SK-N-SH treated with all-trans-retinoic acid at 6 μM for 48 hours (cell line): ENCODE data around the gene PF4V1.

ENCODE experiments used
- ATAC-seq: fragments of 200-7000 bp; cut with Tn5 transposase; 3 replicates; pipeline ENCODE4 v1.9.1; 2020; ENCODE audit warnings: mild to moderate bottlenecking, moderate library complexity
- ARNTL ChIP-seq: fragments of 450-650 bp; formaldehyde crosslinking; IDR thresholded peaks from 2 replicates; pipeline ENCODE4 v1.5.0; 2020; ENCODE audit warnings: low read depth, mild to moderate bottlenecking, moderate library complexity, borderline replicate concordance
- CSDC2 ChIP-seq: fragments of 250-450 bp; sonication (Bioruptor Pico); IDR thresholded peaks from 2 replicates; pipeline ENCODE4 v1.5.0; 2020; ENCODE audit warnings: mild to moderate bottlenecking, moderate library complexity
- ESRRG ChIP-seq: fragments of 250-450 bp; sonication (Bioruptor Pico); IDR thresholded peaks from 2 replicates; pipeline ENCODE4 v1.6.1; 2021; ENCODE audit warnings: mild to moderate bottlenecking
- GLIS3 ChIP-seq: fragments of 250-450 bp; sonication (Bioruptor Pico); IDR thresholded peaks from 2 replicates; pipeline ENCODE4 v1.5.0; 2020; ENCODE audit warnings: mild to moderate bottlenecking, moderate library complexity
- ISL1 ChIP-seq: fragments of 250-450 bp; sonication (Bioruptor Pico); IDR thresholded peaks from 2 replicates; pipeline ENCODE4 v2.1.2; 2022; ENCODE audit warnings: mild to moderate bottlenecking, moderate library complexity
- OSR1 ChIP-seq: fragments of 250-450 bp; sonication (Bioruptor Pico); IDR thresholded peaks from 2 replicates; pipeline ENCODE4 v1.8.0; 2022; ENCODE audit warnings: moderate library complexity, mild to moderate bottlenecking, inconsistent platforms
- PPARA ChIP-seq: fragments of 250-450 bp; sonication (Bioruptor Pico); IDR thresholded peaks from 2 replicates; pipeline ENCODE4 v1.5.0; 2020; ENCODE audit warnings: mild to moderate bottlenecking, borderline replicate concordance
- TCF4 ChIP-seq: fragments of 250-450 bp; sonication (Bioruptor Pico); IDR thresholded peaks from 2 replicates; pipeline ENCODE4 v1.8.0; 2021; ENCODE audit warnings: mild to moderate bottlenecking, moderate library complexity, borderline replicate concordance
- TOX ChIP-seq: fragments of 250-450 bp; sonication (Bioruptor Pico); IDR thresholded peaks from 2 replicates; pipeline ENCODE4 v1.8.0; 2021; ENCODE audit warnings: mild to moderate bottlenecking, moderate library complexity, borderline replicate concordance
- ZC3H10 ChIP-seq: fragments of 250-450 bp; sonication (Bioruptor Pico); IDR thresholded peaks from 2 replicates; pipeline ENCODE4 v1.5.1; 2021; ENCODE audit warnings: mild to moderate bottlenecking, moderate library complexity
- ZFP3 ChIP-seq: fragments of 250-450 bp; sonication (Bioruptor Pico); IDR thresholded peaks from 2 replicates; pipeline ENCODE4 v1.5.0; 2020; ENCODE audit warnings: mild to moderate bottlenecking, moderate library complexity
- ZFP30 ChIP-seq: fragments of 450-650 bp; formaldehyde crosslinking; IDR thresholded peaks from 2 replicates; pipeline ENCODE4 v1.5.0; 2022; ENCODE audit warnings: mild to moderate bottlenecking, moderate library complexity
- ZNF565 ChIP-seq: fragments of 450-650 bp; formaldehyde crosslinking; conservative IDR thresholded peaks from 2 replicates; pipeline ENCODE4 v1.5.0; 2020; ENCODE audit warnings: low read depth, mild to moderate bottlenecking, moderate library complexity
- ZNF70 ChIP-seq: fragments of 450-650 bp; formaldehyde crosslinking; IDR thresholded peaks from 2 replicates; pipeline ENCODE4 v1.5.0; 2020; ENCODE audit warnings: mild to moderate bottlenecking, moderate library complexity
- ZNF8 ChIP-seq: fragments of 450-650 bp; formaldehyde crosslinking; IDR thresholded peaks from 2 replicates; pipeline ENCODE4 v1.5.0; 2020; ENCODE audit warnings: mild to moderate bottlenecking, moderate library complexity
- TF ChIP-seq, protein P1 (sequence below): fragments of 250-450 bp; sonication (Bioruptor Pico); IDR thresholded peaks from 2 replicates; pipeline ENCODE4 v1.8.0; 2021; ENCODE audit warnings: low read depth, mild to moderate bottlenecking, moderate library complexity, borderline replicate concordance
- TF ChIP-seq, protein P2 (sequence below): fragments of 250-450 bp; sonication (Bioruptor Pico); IDR thresholded peaks from 2 replicates; pipeline ENCODE4 v1.5.1; 2021; ENCODE audit warnings: mild to moderate bottlenecking, moderate library complexity
- TF ChIP-seq, protein P3 (sequence below): fragments of 250-450 bp; sonication (Bioruptor Pico); IDR thresholded peaks from 2 replicates; pipeline ENCODE4 v1.8.0; 2020; ENCODE audit warnings: mild to moderate bottlenecking, moderate library complexity, borderline replicate concordance
- TF ChIP-seq, protein P4 (sequence below): fragments of 250-450 bp; sonication (Bioruptor Pico); IDR thresholded peaks from 2 replicates; pipeline ENCODE4 v1.5.0; 2020; ENCODE audit warnings: mild to moderate bottlenecking, moderate library complexity

PF4V1 gene

GRCh38 chr4:73864365-73864764, 11.3 kb downstream of the PF4V1 start:
- TF ChIP-seq, protein P1, sequence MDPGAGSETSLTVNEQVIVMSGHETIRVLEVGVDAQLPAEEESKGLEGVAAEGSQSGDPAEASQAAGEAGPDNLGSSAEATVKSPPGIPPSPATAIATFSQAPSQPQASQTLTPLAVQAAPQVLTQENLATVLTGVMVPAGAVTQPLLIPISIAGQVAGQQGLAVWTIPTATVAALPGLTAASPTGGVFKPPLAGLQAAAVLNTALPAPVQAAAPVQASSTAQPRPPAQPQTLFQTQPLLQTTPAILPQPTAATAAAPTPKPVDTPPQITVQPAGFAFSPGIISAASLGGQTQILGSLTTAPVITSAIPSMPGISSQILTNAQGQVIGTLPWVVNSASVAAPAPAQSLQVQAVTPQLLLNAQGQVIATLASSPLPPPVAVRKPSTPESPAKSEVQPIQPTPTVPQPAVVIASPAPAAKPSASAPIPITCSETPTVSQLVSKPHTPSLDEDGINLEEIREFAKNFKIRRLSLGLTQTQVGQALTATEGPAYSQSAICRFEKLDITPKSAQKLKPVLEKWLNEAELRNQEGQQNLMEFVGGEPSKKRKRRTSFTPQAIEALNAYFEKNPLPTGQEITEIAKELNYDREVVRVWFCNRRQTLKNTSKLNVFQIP, result no peak
- TF ChIP-seq, protein P2, sequence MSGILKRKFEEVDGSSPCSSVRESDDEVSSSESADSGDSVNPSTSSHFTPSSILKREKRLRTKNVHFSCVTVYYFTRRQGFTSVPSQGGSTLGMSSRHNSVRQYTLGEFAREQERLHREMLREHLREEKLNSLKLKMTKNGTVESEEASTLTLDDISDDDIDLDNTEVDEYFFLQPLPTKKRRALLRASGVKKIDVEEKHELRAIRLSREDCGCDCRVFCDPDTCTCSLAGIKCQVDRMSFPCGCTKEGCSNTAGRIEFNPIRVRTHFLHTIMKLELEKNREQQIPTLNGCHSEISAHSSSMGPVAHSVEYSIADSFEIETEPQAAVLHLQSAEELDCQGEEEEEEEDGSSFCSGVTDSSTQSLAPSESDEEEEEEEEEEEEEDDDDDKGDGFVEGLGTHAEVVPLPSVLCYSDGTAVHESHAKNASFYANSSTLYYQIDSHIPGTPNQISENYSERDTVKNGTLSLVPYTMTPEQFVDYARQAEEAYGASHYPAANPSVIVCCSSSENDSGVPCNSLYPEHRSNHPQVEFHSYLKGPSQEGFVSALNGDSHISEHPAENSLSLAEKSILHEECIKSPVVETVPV (CRISPR knock-in tag), result no peak
- no peak for TF ChIP-seq ZNF565 (CRISPR knock-in tag)
- no peak for TF ChIP-seq PPARA (CRISPR knock-in tag)
- no peak for TF ChIP-seq ZNF8
- TF ChIP-seq ZNF70 (CRISPR knock-in tag), result no peak
- TF ChIP-seq ZFP30 (CRISPR knock-in tag), result no peak
- TF ChIP-seq, protein P3, sequence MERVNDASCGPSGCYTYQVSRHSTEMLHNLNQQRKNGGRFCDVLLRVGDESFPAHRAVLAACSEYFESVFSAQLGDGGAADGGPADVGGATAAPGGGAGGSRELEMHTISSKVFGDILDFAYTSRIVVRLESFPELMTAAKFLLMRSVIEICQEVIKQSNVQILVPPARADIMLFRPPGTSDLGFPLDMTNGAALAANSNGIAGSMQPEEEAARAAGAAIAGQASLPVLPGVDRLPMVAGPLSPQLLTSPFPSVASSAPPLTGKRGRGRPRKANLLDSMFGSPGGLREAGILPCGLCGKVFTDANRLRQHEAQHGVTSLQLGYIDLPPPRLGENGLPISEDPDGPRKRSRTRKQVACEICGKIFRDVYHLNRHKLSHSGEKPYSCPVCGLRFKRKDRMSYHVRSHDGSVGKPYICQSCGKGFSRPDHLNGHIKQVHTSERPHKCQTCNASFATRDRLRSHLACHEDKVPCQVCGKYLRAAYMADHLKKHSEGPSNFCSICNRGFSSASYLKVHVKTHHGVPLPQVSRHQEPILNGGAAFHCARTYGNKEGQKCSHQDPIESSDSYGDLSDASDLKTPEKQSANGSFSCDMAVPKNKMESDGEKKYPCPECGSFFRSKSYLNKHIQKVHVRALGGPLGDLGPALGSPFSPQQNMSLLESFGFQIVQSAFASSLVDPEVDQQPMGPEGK (CRISPR knock-in tag), result no peak
- TF ChIP-seq TOX (CRISPR knock-in tag), result no peak
- TF ChIP-seq GLIS3 (CRISPR knock-in tag), result no peak
- no peak for TF ChIP-seq ZFP3 (CRISPR knock-in tag)
- no peak for TF ChIP-seq OSR1
- TF ChIP-seq, protein P4, sequence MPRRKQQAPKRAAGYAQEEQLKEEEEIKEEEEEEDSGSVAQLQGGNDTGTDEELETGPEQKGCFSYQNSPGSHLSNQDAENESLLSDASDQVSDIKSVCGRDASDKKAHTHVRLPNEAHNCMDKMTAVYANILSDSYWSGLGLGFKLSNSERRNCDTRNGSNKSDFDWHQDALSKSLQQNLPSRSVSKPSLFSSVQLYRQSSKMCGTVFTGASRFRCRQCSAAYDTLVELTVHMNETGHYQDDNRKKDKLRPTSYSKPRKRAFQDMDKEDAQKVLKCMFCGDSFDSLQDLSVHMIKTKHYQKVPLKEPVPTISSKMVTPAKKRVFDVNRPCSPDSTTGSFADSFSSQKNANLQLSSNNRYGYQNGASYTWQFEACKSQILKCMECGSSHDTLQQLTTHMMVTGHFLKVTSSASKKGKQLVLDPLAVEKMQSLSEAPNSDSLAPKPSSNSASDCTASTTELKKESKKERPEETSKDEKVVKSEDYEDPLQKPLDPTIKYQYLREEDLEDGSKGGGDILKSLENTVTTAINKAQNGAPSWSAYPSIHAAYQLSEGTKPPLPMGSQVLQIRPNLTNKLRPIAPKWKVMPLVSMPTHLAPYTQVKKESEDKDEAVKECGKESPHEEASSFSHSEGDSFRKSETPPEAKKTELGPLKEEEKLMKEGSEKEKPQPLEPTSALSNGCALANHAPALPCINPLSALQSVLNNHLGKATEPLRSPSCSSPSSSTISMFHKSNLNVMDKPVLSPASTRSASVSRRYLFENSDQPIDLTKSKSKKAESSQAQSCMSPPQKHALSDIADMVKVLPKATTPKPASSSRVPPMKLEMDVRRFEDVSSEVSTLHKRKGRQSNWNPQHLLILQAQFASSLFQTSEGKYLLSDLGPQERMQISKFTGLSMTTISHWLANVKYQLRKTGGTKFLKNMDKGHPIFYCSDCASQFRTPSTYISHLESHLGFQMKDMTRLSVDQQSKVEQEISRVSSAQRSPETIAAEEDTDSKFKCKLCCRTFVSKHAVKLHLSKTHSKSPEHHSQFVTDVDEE (CRISPR knock-in tag), result no peak
- TF ChIP-seq TCF4 (CRISPR knock-in tag), result no peak
- TF ChIP-seq ZC3H10 (CRISPR knock-in tag), result no peak
- TF ChIP-seq CSDC2 (CRISPR knock-in tag), result no peak
- TF ChIP-seq ESRRG (CRISPR knock-in tag), result no peak
- peak; percentile 41; the same call in 1 of the 3 replicates for ATAC-seq

GRCh38 chr4:73864961-73865360, 11.9 kb downstream of the PF4V1 start:
- ATAC-seq, result no peak
- TF ChIP-seq CSDC2 (CRISPR knock-in tag), result no peak
- no peak for TF ChIP-seq PPARA (CRISPR knock-in tag)
- TF ChIP-seq ZFP30 (CRISPR knock-in tag), result no peak
- TF ChIP-seq, protein P4 (CRISPR knock-in tag), result no peak
- TF ChIP-seq ESRRG (CRISPR knock-in tag), result no peak
- no peak for TF ChIP-seq OSR1
- no peak for TF ChIP-seq ISL1 (CRISPR knock-in tag)
- TF ChIP-seq, protein P2 (CRISPR knock-in tag), result no peak
- TF ChIP-seq ARNTL (CRISPR knock-in tag), result no peak
